Cerebellar cortex (tissue), 1 donor: ENCODE measurements around the gene TGIF2LX.
"Not testable (repeated sequence)": the region's sequence is repeated elsewhere in the genome, so short reads cannot be mapped to it uniquely, and the experiment has no call there.

Source experiments
- DNase-seq: peaks from one replicate; pipeline ENCODE4 v3.0.0-alpha.2; 2015; ENCODE audit warnings: low spot score

TGIF2LX gene

GRCh38 chrX:89921665-89922064, at the start of gene TGIF2LX:
Gene TGIF2LX (plus strand): TSS chrX:89921908. CDS start chrX:89922086, 178 bp downstream.
- DNase-seq = not testable (repeated sequence)

GRCh38 chrX:89922338-89922934, 728 bp downstream of the TGIF2LX start:
- DNase-seq = not testable (repeated sequence)

DNA sequence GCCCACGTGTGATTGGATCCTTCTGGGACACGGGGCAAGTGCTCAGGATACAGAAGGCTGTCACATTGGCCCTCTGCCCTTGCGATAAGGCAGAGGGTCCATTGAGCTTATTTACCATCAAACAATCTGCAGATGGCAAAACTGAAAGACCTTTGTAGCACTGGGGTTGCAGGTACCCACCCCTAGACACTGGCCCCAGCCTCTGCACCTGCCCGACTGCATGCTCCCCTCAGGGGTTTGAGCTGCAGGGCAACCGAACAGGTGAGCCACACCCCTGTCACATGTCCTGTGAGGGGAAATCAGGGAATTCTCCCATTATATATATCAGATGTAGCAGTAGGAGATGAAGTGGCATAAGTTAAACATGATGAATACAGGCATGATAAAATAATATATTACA, 21.4 kb downstream of the TGIF2LX start:
- not testable (repeated sequence) for DNase-seq

DNA sequence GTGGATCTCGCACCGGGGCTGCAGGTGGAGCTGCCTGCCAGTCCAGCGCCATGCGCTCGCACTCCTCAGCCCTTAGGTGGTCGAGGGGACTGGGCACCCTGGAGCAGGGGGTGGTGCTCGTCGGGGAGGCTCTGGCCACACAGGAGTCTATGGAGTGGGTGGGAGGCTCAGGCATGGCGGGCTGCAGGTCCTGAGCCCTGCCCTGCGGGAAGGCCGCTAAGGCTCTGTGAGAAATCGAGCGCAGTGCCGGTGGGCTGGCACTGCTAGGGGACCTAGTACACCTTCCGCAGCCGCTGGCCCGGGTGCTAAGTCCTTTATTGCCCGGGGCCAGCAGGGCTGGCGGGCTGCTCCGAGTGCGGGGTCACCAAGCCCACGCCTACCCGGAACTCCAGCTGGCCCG, 43.9 kb downstream of the TGIF2LX start:
- not testable (repeated sequence) for DNase-seq
